Upper lobe of left lung (tissue), 4 donors: ENCODE measurements around the gene PER3.

Experiments
- CTCF ChIP-seq, 6 experiments: fragments of 450-650 bp in 4 of 6; fragments of 200-600 bp in 2 of 6; sonication (generic) in 2 of 6; IDR thresholded peaks; one replicate each; pipeline ENCODE4 v1.5.1; 2016 to 2019; ENCODE audit warnings: antibody characterized with exemption in 6 of 6
- EP300 ChIP-seq, 4 donors: sonication (generic); formaldehyde crosslinking; IDR thresholded peaks; one replicate each; pipeline ENCODE4 v1.5.1; 2017; ENCODE audit warnings: antibody characterized with exemption in 4 of 4, control low read depth in 2 of 4
- POLR2A ChIP-seq, 4 donors: fragments of 450-650 bp; IDR thresholded peaks; one replicate each; pipeline ENCODE4 v1.5.1; 2016 to 2017; ENCODE audit warnings: antibody characterized with exemption in 4 of 4, mild to moderate bottlenecking in 2 of 4
- POLR2AphosphoS5 ChIP-seq, 2 donors: sonication (generic); formaldehyde crosslinking; IDR thresholded peaks; one replicate each; pipeline ENCODE4 v1.5.1; 2017; ENCODE audit warnings: antibody characterized with exemption in 2 of 2

DNA sequence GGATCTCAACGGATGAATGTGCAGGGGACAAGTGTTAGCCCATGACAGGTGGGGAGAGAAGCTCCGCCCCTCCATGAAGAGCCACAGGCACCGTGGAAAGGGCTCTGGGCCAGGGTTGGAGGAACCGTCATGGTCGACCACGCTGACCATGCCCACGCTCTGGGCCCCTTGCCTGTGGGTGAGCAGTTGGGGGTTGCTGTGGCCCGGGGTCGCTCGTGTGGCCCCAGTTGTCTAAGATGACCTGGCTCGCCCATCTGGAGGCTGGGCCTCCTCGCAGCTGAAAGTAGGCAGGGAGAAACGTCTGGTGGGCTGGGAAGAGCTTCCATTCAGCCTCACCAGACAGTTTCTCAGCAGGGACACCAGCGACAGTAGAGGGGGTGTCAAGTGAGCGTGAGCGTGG, 81.9 kb downstream of the PER3 start:
- TF ChIP-seq POLR2A (IDR thresholded peaks at IDR 0.05) (no peak), CTCF (IDR thresholded peaks at IDR 0.05) (no peak), EP300 (IDR thresholded peaks at IDR 0.05) (no peak), POLR2AphosphoS5 (IDR thresholded peaks at IDR 0.05) (no peak)
